GM18526 (cell line): ENCODE results near the gene ELMO2.

Experiments used
- POLR2A ChIP-seq: IDR thresholded peaks from 3 replicates; pipeline ENCODE4 v1.6.1; 2011; ENCODE audit not compliant: insufficient read length; ENCODE audit errors: extremely low read depth

Gene ELMO2

GRCh38 chr20:46406200-46406985 lies at the start of gene ELMO2:
TSS of gene ELMO2 (minus strand) at chr20:46406615. CDS start at chr20:46394482, 12,133 bp downstream.
- peak; percentile 42 for TF ChIP-seq POLR2A

GRCh38 chr20:46455729-46456128 lies 49.3 kb upstream of the ELMO2 start:
- no peak for TF ChIP-seq POLR2A

- TF ChIP-seq POLR2A, result no peak
These were observed 40.4 kb upstream of the ELMO2 start for GRCh38 chr20:46446851-46447250.

GRCh38 chr20:46439837-46440236 lies 33.4 kb upstream of the ELMO2 start:
- no peak for TF ChIP-seq POLR2A

- TF ChIP-seq POLR2A, result no peak
These were observed 31.8 kb upstream of the ELMO2 start for GRCh38 chr20:46438156-46438750.

GRCh38 chr20:46435146-46435545 lies 28.7 kb upstream of the ELMO2 start:
- TF ChIP-seq POLR2A, result no peak

- TF ChIP-seq POLR2A, result no peak
These were observed 28.2 kb upstream of the ELMO2 start for GRCh38 chr20:46434597-46434996.

GRCh38 chr20:46433051-46433450 lies 26.6 kb upstream of the ELMO2 start:
- TF ChIP-seq POLR2A, result no peak

- TF ChIP-seq POLR2A, result no peak
These were observed 24.7 kb upstream of the ELMO2 start for GRCh38 chr20:46430921-46431712.

- no peak for TF ChIP-seq POLR2A
These were observed 21.0 kb upstream of the ELMO2 start for GRCh38 chr20:46427384-46427783.

GRCh38 chr20:46423882-46424482 lies 17.6 kb upstream of the ELMO2 start:
- no peak for TF ChIP-seq POLR2A

GRCh38 chr20:46423342-46423741 lies 16.9 kb upstream of the ELMO2 start:
- TF ChIP-seq POLR2A, result no peak

GRCh38 chr20:46420878-46421277 lies 14.5 kb upstream of the ELMO2 start:
- no peak for TF ChIP-seq POLR2A

GRCh38 chr20:46419882-46420281 lies 13.5 kb upstream of the ELMO2 start:
- no peak for TF ChIP-seq POLR2A

GRCh38 chr20:46416839-46417238 lies 10.4 kb upstream of the ELMO2 start:
- TF ChIP-seq POLR2A, result no peak
